MCF 10A (cell line): Measurements from ENCODE around the gene ATP2C1. TPM values are rescaled to one million over a fixed set of nuclear protein-coding genes. Genes with fewer than 3 reads are reported as not detected.

Experiments
- BruUV-seq: library from RNA; stranded (reverse); fragments of 400-500 nt; replicated peaks from 2 replicates; lab custom pipeline; 2021; lab: Mats Ljungman, UMichigan
- CTCF ChIA-PET: fragments of 300-600 bp; sonication (Branson Sonifier 250); formaldehyde crosslinking; extraction: SDS; loops from one replicate; lab custom pipeline; 2021; ENCODE audit warnings: antibody characterized with exemption, inconsistent platforms; lab: Yijun Ruan, JAX
- POLR2A ChIA-PET: fragments of 300-600, 350-650 bp; sonication (Branson Sonifier 250); formaldehyde crosslinking; extraction: SDS; loops from one replicate; lab custom pipeline; 2020; ENCODE audit warnings: antibody characterized with exemption, inconsistent platforms; lab: Yijun Ruan, JAX
- DNase-seq: peaks from one replicate; pipeline ENCODE4 v3.0.0-alpha.2; 2018; ENCODE audit not compliant: unreplicated experiment
- H3K27ac Mint-ChIP-seq: one replicate; pipeline ENCODE4 v1.8.0; 2022; ENCODE audit warnings: mild to moderate bottlenecking, low read depth, mixed read lengths; ENCODE audit not compliant: unreplicated experiment
- H3K27me3 Mint-ChIP-seq: one replicate; pipeline ENCODE4 v1.8.0; 2022; ENCODE audit warnings: mixed read lengths; ENCODE audit not compliant: insufficient read depth, unreplicated experiment
- H3K36me3 Mint-ChIP-seq: one replicate; pipeline ENCODE4 v1.8.0; 2022; ENCODE audit warnings: mild to moderate bottlenecking, moderate library complexity, mixed read lengths; ENCODE audit not compliant: insufficient read depth, unreplicated experiment
- H3K4me1 Mint-ChIP-seq: one replicate; pipeline ENCODE4 v1.8.0; 2022; ENCODE audit warnings: mixed read lengths; ENCODE audit not compliant: insufficient read depth, unreplicated experiment
- H3K4me3 Mint-ChIP-seq: one replicate; pipeline ENCODE4 v1.8.0; 2022; ENCODE audit warnings: mild to moderate bottlenecking, moderate library complexity, mixed read lengths; ENCODE audit not compliant: unreplicated experiment
- H3K9me3 Mint-ChIP-seq: one replicate; pipeline ENCODE4 v1.8.0; 2022; ENCODE audit warnings: mixed read lengths; ENCODE audit not compliant: unreplicated experiment
- intact Hi-C: fragments of 100-400 bp; cut with micrococcal nuclease; formaldehyde crosslinking; loops from 2 replicates; pipeline ENCODE4 v1.14.1; 2022
- total RNA-seq: library from RNA; stranded (reverse); gene quantifications from 2 replicates; pipeline ENCODE4 v1.2.3, GENCODE V29; 2022
- TF ChIP-seq, protein P1 (sequence below): fragments of 200-600 bp; IDR thresholded peaks from one replicate; pipeline ENCODE4 v1.8.0; 2022; ENCODE audit warnings: antibody characterized with exemption, mild to moderate bottlenecking; ENCODE audit not compliant: unreplicated experiment

ATP2C1 gene
- total RNA-seq, 1 experiment from 2014 or later, result 52.7 TPM

GRCh38 chr3:130897316-130897715, 3.4 kb downstream of the ATP2C1 start:
- H3K27me3 Mint-ChIP-seq, result no peaks in the 10 kb centered on the region
- no peaks in the 10 kb centered on the region for H3K36me3 Mint-ChIP-seq
- CTCF ChIA-PET, result interaction anchor here (0.5 to 0.6 kb wide), 2 partner anchors 149 to 899 kb away, joined by 3 read pairs; no protein-coding TSS in a partner anchor
- H3K9me3 Mint-ChIP-seq, result no peaks in the 10 kb centered on the region
- no peak overlapping the region for H3K27ac Mint-ChIP-seq
- H3K4me1 Mint-ChIP-seq, result peaks cover 12% of the 10 kb centered on the region
- BruUV-seq, result no TSS peak
- intact Hi-C loops, result loop anchor here (5.0 kb wide), 1 partner anchor 105 kb away; no protein-coding TSS in a partner anchor
- H3K4me3 Mint-ChIP-seq, result no peak overlapping the region
- TF ChIP-seq, protein P1, sequence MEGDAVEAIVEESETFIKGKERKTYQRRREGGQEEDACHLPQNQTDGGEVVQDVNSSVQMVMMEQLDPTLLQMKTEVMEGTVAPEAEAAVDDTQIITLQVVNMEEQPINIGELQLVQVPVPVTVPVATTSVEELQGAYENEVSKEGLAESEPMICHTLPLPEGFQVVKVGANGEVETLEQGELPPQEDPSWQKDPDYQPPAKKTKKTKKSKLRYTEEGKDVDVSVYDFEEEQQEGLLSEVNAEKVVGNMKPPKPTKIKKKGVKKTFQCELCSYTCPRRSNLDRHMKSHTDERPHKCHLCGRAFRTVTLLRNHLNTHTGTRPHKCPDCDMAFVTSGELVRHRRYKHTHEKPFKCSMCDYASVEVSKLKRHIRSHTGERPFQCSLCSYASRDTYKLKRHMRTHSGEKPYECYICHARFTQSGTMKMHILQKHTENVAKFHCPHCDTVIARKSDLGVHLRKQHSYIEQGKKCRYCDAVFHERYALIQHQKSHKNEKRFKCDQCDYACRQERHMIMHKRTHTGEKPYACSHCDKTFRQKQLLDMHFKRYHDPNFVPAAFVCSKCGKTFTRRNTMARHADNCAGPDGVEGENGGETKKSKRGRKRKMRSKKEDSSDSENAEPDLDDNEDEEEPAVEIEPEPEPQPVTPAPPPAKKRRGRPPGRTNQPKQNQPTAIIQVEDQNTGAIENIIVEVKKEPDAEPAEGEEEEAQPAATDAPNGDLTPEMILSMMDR, result no peak
- POLR2A ChIA-PET, result interaction anchor here (0.7 to 5.1 kb wide), 3 partner anchors 18 to 150 kb away, joined by 3 to 62 read pairs (median 4); partner anchors contain the start of gene PIK3R4
- no peak for DNase-seq

- H3K27ac Mint-ChIP-seq, result no peak overlapping the region
- H3K4me1 Mint-ChIP-seq, result peaks cover 14% of the 10 kb centered on the region
- no TSS peak for BruUV-seq
- no peaks in the 10 kb centered on the region for H3K9me3 Mint-ChIP-seq
- DNase-seq, result no peak
- no peaks in the 10 kb centered on the region for H3K27me3 Mint-ChIP-seq
- CTCF ChIA-PET, result interaction anchor here (0.9 kb wide), 1 partner anchor 8 kb away, joined by 3 read pairs; the partner anchor contains the start of gene ATP2C1
- H3K36me3 Mint-ChIP-seq, result no peaks in the 10 kb centered on the region
- POLR2A ChIA-PET, result interaction anchor here (1.0 kb wide), 1 partner anchor 13 kb away, joined by 3 read pairs; no protein-coding TSS in a partner anchor
- no peak overlapping the region for H3K4me3 Mint-ChIP-seq
- intact Hi-C loops, result no loop called here
- TF ChIP-seq, protein P1, result no peak
Measured at GRCh38 chr3:130900959-130901358, 7.1 kb downstream of the ATP2C1 start.

- H3K9me3 Mint-ChIP-seq, result no peaks in the 10 kb centered on the region
- H3K4me3 Mint-ChIP-seq, result no peak overlapping the region
- no peaks in the 10 kb centered on the region for H3K36me3 Mint-ChIP-seq
- H3K4me1 Mint-ChIP-seq, result peaks cover 18% of the 10 kb centered on the region
- ChIA-PET CTCF (interaction anchor here (0.7 to 0.9 kb wide), 2 partner anchors 8 to 14 kb away, joined by 3 read pairs; partner anchors contain the start of gene ATP2C1), POLR2A (interaction anchor here (1.0 kb wide), 1 partner anchor 12 kb away, joined by 3 read pairs; no protein-coding TSS in a partner anchor)
- TF ChIP-seq, protein P1, result no peak
- no TSS peak for BruUV-seq
- intact Hi-C loops, result no loop called here
- no peak overlapping the region for H3K27ac Mint-ChIP-seq
- DNase-seq, result no peak
- H3K27me3 Mint-ChIP-seq, result no peaks in the 10 kb centered on the region
Measured at GRCh38 chr3:130901463-130902204, 7.8 kb downstream of the ATP2C1 start.

DNA sequence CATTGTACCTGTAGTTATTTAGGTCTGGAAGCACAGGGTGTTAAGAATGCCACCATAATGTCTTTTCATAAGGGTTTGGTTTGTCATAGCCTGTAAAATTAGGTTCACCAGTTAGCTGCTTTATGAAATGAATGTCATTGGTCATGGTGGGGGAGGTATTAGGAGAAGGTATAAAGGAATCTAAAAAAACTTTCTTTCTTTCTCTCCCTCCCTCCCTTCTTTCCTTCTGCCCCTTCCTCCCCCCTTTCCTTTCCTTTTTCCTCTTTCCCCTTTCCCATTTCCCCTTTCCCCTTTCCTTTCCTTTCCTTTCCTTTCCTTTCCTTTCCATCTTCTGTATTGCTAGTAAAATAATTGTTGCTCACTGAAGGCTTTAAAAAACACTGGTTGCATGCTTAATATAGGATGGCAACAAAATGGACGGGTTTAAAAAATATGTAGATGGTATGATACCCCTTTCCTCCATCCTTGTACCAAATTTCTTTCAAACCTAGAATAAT, 9.6 kb downstream of the ATP2C1 start:
- DNase-seq, result no peak
- no peaks in the 10 kb centered on the region for H3K36me3 Mint-ChIP-seq
- POLR2A ChIA-PET, result no interaction called here
- CTCF ChIA-PET, result interaction anchor here (0.7 kb wide), 1 partner anchor 36 kb away, joined by 3 read pairs; no protein-coding TSS in a partner anchor
- no peaks in the 10 kb centered on the region for H3K9me3 Mint-ChIP-seq
- TF ChIP-seq, protein P1, result no peak
- H3K4me3 Mint-ChIP-seq, result no peak overlapping the region
- BruUV-seq, result no TSS peak
- intact Hi-C loops, result no loop called here
- no peaks in the 10 kb centered on the region for H3K27me3 Mint-ChIP-seq
- H3K4me1 Mint-ChIP-seq, result peaks cover 20% of the 10 kb centered on the region
- H3K27ac Mint-ChIP-seq, result no peak overlapping the region
